Subcutaneous adipose tissue (tissue), 4 donors: Measurements from ENCODE around the gene UNCX. TPM values are rescaled to one million over a fixed set of nuclear protein-coding genes. Genes with fewer than 3 reads are reported as not detected.

Experiments used
- total RNA-seq, 4 donors: library from RNA; depleted of rRNA; stranded (reverse); fragments of >200 nt; gene quantifications; one replicate each; pipeline ENCODE4 v1.1.0, GENCODE V29; 2016
- TF ChIP-seq, protein P1 (sequence below): fragments of 450-650 bp; IDR thresholded peaks from one replicate; pipeline ENCODE4 v1.5.1; 2016; ENCODE audit warnings: low read depth, mild to moderate bottlenecking, control low read depth, antibody characterized with exemption, moderate library complexity

The UNCX gene
- total RNA-seq, 4 donors from 2014 or later = not detected

DNA sequence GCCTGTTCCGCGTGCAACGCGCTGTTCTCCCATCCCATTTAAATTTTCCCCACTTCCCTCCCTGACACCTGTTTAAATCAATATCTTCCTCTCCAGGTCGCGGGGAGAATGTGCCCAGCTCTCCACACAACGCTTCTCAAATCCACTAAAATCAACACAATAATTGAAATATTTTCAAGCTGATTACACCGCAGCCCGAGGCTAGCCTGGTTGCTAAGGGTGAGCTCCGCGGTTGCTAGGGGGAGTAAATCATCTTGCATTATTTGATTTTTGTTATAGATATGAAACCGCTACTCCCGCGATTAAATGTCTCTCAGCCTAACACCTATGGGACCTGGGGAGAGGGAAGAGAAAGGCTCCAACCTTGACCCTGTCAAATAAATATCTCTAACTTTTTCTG lies 36.2 kb downstream of the UNCX start:
- TF ChIP-seq, protein P1, sequence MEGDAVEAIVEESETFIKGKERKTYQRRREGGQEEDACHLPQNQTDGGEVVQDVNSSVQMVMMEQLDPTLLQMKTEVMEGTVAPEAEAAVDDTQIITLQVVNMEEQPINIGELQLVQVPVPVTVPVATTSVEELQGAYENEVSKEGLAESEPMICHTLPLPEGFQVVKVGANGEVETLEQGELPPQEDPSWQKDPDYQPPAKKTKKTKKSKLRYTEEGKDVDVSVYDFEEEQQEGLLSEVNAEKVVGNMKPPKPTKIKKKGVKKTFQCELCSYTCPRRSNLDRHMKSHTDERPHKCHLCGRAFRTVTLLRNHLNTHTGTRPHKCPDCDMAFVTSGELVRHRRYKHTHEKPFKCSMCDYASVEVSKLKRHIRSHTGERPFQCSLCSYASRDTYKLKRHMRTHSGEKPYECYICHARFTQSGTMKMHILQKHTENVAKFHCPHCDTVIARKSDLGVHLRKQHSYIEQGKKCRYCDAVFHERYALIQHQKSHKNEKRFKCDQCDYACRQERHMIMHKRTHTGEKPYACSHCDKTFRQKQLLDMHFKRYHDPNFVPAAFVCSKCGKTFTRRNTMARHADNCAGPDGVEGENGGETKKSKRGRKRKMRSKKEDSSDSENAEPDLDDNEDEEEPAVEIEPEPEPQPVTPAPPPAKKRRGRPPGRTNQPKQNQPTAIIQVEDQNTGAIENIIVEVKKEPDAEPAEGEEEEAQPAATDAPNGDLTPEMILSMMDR = no peak

DNA sequence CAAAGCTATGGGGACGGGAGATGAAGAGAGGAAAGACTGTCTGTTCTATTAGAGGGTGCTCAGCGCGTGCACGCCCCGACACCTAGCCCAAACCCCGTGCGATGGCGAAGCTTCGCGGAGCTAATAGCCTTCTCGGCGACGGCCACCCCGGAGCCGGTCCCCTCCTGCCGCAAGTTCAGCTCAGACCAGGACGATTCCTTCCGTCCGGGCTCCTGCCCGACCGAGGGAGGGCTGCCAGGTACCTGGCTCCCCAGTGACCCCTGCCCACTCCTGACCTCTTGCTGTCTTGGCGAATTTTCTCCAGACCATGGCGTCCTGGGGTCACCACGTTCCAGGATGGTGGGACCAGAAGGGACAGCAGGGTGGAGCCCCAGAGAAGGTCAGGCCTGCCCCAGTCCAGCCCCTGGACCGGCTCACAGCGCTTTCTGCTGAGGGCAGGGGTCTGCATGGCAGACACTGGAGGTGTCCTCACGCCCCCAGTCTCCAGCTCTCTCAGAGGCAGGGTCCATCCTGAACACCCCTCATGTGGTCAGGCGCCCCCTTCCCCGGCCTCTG lies 36.7 kb downstream of the UNCX start:
- TF ChIP-seq, protein P1 = no peak

DNA sequence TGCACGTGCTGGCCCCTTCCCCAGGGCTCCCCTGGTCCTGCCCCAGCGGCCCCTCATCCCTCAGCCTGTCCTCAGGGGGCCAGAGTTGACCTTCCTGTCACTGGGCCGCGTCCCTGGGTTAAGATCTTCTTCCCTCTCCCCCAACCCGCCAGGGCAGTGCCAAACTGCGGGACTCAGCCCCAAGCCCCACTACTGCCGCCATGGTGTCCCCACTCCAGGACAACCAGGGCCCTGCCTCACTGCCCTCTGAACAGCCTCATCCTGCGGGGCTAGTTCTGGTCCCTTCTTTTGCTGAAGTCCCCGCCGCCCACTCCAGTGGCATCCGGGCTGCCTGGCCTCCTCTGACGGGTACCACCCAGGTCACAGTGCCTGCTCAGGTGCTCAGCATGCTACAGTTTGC lies 37.5 kb downstream of the UNCX start:
- TF ChIP-seq, protein P1 = no peak

DNA sequence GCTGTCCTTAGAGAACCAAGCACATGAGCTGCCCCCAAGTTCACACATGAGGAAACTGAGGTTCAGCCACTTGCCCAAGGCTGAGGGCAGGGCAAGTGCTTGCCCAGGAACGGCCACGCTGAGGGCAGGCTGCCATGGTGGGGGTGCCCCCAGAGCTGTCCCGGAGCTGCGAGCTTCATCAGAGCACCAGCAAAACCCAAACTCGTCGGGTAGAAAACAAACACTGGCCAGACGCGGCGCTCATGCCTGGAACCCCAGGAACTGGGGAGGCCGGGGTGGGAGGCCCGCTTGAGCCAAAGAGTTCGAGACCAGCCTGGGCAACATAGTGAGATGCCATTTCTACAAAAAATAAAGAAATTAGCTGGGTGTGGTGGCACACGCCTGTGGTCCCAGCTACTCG lies 38.4 kb downstream of the UNCX start:
- TF ChIP-seq, protein P1 = no peak

DNA sequence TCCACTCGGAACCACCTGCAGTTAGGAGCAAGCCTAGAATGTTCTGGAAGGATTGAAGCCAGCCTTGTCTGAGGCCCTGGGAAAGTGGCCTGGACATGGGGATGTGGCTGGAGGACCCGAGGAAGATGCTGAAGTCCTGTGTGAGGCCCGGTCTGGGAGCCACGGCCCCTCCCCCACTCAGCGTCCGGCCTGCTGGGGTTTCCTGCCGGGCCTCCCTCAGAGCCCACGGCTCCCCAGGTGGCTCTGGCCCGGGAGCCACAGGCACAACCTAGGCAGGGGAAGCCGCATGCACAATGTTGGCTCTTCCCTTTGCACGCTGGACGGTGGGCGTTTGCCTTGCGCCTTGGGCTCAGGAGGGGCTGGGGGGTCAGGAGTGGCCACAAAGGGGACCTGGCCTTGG lies 39.0 kb downstream of the UNCX start:
- TF ChIP-seq, protein P1 = no peak

DNA sequence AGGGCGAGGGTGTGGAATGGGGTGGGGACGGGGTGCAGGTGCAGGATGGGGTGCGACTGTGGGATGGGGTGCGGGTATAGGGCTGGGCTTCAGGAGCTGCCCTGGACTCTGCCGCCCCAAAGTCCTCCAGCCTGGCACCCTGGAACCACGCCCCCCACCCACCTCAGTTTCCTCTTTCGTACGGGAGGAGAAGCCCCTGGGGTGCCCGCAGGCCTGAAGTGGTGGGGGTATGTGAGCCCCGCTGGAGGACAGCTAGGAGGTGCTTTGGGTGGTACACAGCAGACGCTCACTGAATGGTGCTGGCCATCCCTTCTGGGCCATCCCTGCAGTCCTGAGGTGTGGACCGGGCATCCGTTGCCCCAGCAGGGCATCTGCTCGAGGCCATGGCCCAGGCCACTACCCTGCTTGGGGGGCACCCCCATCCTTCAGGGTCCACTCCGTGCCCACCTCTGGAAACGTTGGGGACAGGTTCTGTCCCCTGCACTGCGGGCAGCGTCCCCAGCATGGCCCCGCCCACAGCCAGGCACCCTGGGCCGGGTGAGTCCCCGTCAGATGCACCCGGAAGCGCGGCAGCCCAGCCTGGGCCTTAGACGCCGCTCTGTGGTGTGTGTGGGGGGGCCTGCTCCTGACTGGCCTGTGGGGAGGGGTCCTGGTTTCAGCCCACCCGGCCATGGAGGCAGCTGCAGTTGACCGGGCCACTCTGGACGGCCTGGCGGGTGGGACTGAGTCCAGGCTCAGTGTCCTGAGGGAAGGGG lies 41.6 kb downstream of the UNCX start:
- TF ChIP-seq, protein P1 = no peak

DNA sequence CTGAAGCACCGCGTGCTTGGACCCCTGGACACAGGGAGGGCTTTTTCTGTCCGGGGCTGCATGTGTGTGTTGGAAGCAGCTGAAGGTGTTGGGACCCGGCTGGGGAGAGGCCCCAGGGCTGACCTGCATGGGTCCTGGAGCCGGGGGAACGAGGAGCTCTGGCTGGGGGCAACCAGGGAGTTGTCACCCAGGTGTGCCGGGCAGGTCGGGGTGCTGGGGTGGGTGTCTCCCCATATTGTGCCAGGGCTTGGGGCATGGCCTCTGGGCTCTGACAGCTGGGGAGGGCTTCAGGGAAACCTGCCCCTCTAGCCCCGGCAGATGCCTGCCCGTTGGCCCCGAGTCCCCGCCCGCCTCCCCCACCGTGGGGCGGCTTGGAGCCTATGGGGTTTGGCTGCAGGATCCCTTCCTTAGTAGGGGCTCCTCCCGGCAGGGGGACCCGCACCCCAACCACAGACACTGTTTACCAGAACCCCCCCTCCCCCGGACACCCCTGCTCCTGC lies 42.3 kb downstream of the UNCX start:
- TF ChIP-seq, protein P1 = no peak
